Stimulated activated CD8-positive, alpha-beta memory T cell treated with anti-CD3 and anti-CD28 coated beads, Interleukin-12 subunit alpha, Interleukin-12 subunit beta, amount 100 ng/mL, for 24 hours (primary cell): ENCODE data around the gene AVPR2.

ENCODE experiments used
- DNase-seq: peaks from one replicate; pipeline ENCODE4 v3.0.0-alpha.2; 2020; ENCODE audit errors: extremely low read depth

The AVPR2 gene

GRCh38 chrX:153871451-153871850 lies 33.0 kb upstream of the AVPR2 start:
- DNase-seq, result no peak

- no peak for DNase-seq
These were observed 32.3 kb upstream of the AVPR2 start for GRCh38 chrX:153871946-153872878.

- no peak for DNase-seq
These were observed 31.0 kb upstream of the AVPR2 start for GRCh38 chrX:153873282-153874084.

GRCh38 chrX:153874085-153874365 lies 30.4 kb upstream of the AVPR2 start:
- DNase-seq, result no peak

- DNase-seq, result no peak
These were observed 29.9 kb upstream of the AVPR2 start for GRCh38 chrX:153874366-153875125.

- no peak for DNase-seq
These were observed 28.9 kb upstream of the AVPR2 start for GRCh38 chrX:153875391-153876111.

GRCh38 chrX:153876112-153876491 lies 28.4 kb upstream of the AVPR2 start:
- DNase-seq, result no peak

GRCh38 chrX:153877571-153878261 lies 26.8 kb upstream of the AVPR2 start:
- no peak for DNase-seq

- no peak for DNase-seq
These were observed 26.1 kb upstream of the AVPR2 start for GRCh38 chrX:153878345-153878744.

- DNase-seq, result no peak
These were observed 25.4 kb upstream of the AVPR2 start for GRCh38 chrX:153878969-153879653.

- no peak for DNase-seq
These were observed 24.6 kb upstream of the AVPR2 start for GRCh38 chrX:153879741-153880439.

GRCh38 chrX:153880440-153880815 lies 24.0 kb upstream of the AVPR2 start:
- no peak for DNase-seq

GRCh38 chrX:153881281-153881680 lies 23.2 kb upstream of the AVPR2 start:
- no peak for DNase-seq

GRCh38 chrX:153882086-153882498 lies 22.4 kb upstream of the AVPR2 start:
- DNase-seq, result no peak

- no peak for DNase-seq
These were observed 21.9 kb upstream of the AVPR2 start for GRCh38 chrX:153882557-153882956.

- no peak for DNase-seq
These were observed 21.2 kb upstream of the AVPR2 start for GRCh38 chrX:153883163-153883843.

- no peak for DNase-seq
These were observed 20.3 kb upstream of the AVPR2 start for GRCh38 chrX:153884136-153884535.

- DNase-seq, result no peak
These were observed 19.9 kb upstream of the AVPR2 start for GRCh38 chrX:153884590-153884989.

GRCh38 chrX:153885208-153885787 lies 19.2 kb upstream of the AVPR2 start:
- DNase-seq, result no peak
